GM12878 (cell line): ENCODE results near the gene NAA15. TPM values are rescaled to one million over a fixed set of nuclear protein-coding genes. Genes with fewer than 3 reads are reported as not detected.

Experiments
- ATAC-seq: fragments of 200-7000 bp; cut with Tn5 transposase; 3 replicates; pipeline ENCODE4 v1.9.1; 2020; ENCODE audit warnings: mild to moderate bottlenecking, moderate library complexity
- BruUV-seq: library from RNA; stranded (reverse); fragments of 400-500 nt; replicated peaks from 2 replicates; lab custom pipeline; 2021; lab: Mats Ljungman, UMichigan
- CTCF ChIA-PET: fragments of 300-600 bp; sonication (Branson Sonifier 250); formaldehyde crosslinking; extraction: SDS; loops from one replicate; lab custom pipeline; 2021; ENCODE audit warnings: inconsistent platforms; lab: Yijun Ruan, JAX
- POLR2A ChIA-PET: fragments of 350-600 bp; formaldehyde crosslinking; extraction: SDS; loops from one replicate; lab custom pipeline; 2021; ENCODE audit warnings: inconsistent platforms; lab: Charles Lee
- RAD21 ChIA-PET: fragments of 300-600 bp; sonication (Branson Sonifier 250); formaldehyde crosslinking; loops from one replicate; lab custom pipeline; 2023; ENCODE audit warnings: antibody characterized with exemption; ENCODE audit not compliant: unreplicated experiment; lab: Charles Lee
- SMC1A ChIA-PET: fragments of 300-600 bp; sonication (Branson Sonifier 250); formaldehyde crosslinking; loops from one replicate; lab custom pipeline; 2023; ENCODE audit not compliant: unreplicated experiment, uncharacterized antibody; lab: Charles Lee
- DNase-seq: peaks from one replicate; pipeline ENCODE4 v3.0.0-alpha.2; 2011; ENCODE audit warnings: low read depth, low spot score
- FAIRE-seq: peaks from 3 replicates; lab custom pipeline; 2011; peaks lifted over from hg19 to GRCh38; lab: Jason Lieb, UNC
- H2AFZ ChIP-seq: 2 replicates; pipeline ENCODE4 v1.6.0; 2011; ENCODE audit warnings: low read depth, low read length, control low read depth; ENCODE audit not compliant: control insufficient read depth
- H3K27ac ChIP-seq: 2 replicates; pipeline ENCODE4 v1.5.1; 2011; ENCODE audit warnings: control low read depth; ENCODE audit not compliant: control insufficient read depth, insufficient read depth
- H3K27me3 ChIP-seq, 2 experiments: replicated peaks in 1 of 2; 2 replicates each; pipeline versions ENCODE4 v1.6.0 to v1.6.1; 2011; ENCODE audit warnings: low read length in 1 of 2; ENCODE audit not compliant: control insufficient read depth in 2 of 2, insufficient read depth in 2 of 2
- H3K36me3 ChIP-seq, 2 experiments: 2 replicates each; pipeline ENCODE4 v1.5.1; 2011; ENCODE audit warnings: low read length in 1 of 2; ENCODE audit not compliant: control insufficient read depth in 2 of 2, insufficient read depth in 2 of 2
- H3K4me1 ChIP-seq: 2 replicates; pipeline ENCODE4 v1.6.1; 2011; ENCODE audit warnings: mild to moderate bottlenecking, low read length, moderate library complexity, mixed read lengths; ENCODE audit not compliant: control insufficient read depth, insufficient read depth
- H3K4me2 ChIP-seq: 2 replicates; pipeline ENCODE4 v1.6.0; 2011; ENCODE audit warnings: control low read depth; ENCODE audit not compliant: control insufficient read depth, insufficient read depth
- H3K4me3 ChIP-seq: fragments of 200-600 bp; sonication (generic); 2 replicates; pipeline ENCODE4 v1.5.1; 2016
- H3K79me2 ChIP-seq: 2 replicates; pipeline ENCODE4 v1.6.0; 2011; ENCODE audit warnings: low read length; ENCODE audit not compliant: control insufficient read depth, insufficient read depth
- H3K9ac ChIP-seq: 2 replicates; pipeline ENCODE4 v1.8.0; 2011; ENCODE audit warnings: low read length, control low read depth, mixed read lengths; ENCODE audit not compliant: control insufficient read depth, insufficient read depth
- H3K9me3 ChIP-seq: replicated peaks from 3 replicates; pipeline ENCODE4 v1.5.1; 2011; ENCODE audit warnings: mild to moderate bottlenecking, low read length; ENCODE audit not compliant: control insufficient read depth, insufficient read depth
- H4K20me1 ChIP-seq: 2 replicates; pipeline ENCODE4 v1.6.0; 2011; ENCODE audit not compliant: control insufficient read depth, insufficient read depth
- CBX3 ChIP-seq: fragments of 200-600 bp; sonication (generic); IDR thresholded peaks from 2 replicates; pipeline ENCODE4 v1.6.1; 2016; ENCODE audit warnings: low read depth, borderline replicate concordance
- MEF2B ChIP-seq: fragments of 450-650 bp; IDR thresholded peaks from 2 replicates; pipeline ENCODE4 v1.6.1; 2018; ENCODE audit warnings: mild to moderate bottlenecking, moderate library complexity; ENCODE audit not compliant: partially characterized antibody, poor library complexity, severe bottlenecking
- POLR2A ChIP-seq: IDR thresholded peaks from 2 replicates; pipeline ENCODE4 v1.6.1; 2011; ENCODE audit warnings: low read depth, mild to moderate bottlenecking, low read length
- RAD21 ChIP-seq: IDR thresholded peaks from 2 replicates; pipeline ENCODE4 v1.6.1; 2011; ENCODE audit warnings: mild to moderate bottlenecking, low read depth, low read length, moderate library complexity; ENCODE audit not compliant: insufficient read depth
- RFX5 ChIP-seq: IDR thresholded peaks from 2 replicates; pipeline ENCODE4 v1.6.1; 2011; ENCODE audit warnings: low read depth, low read length, improper control_type of control experiment
- TCF7 ChIP-seq: IDR thresholded peaks from 2 replicates; pipeline ENCODE4 v1.6.1; 2014; ENCODE audit warnings: antibody characterized with exemption, borderline replicate concordance
- ZBED1 ChIP-seq: IDR thresholded peaks from 2 replicates; pipeline ENCODE4 v1.6.1; 2016; ENCODE audit warnings: borderline replicate concordance
- ZNF274 ChIP-seq: IDR thresholded peaks from one replicate; pipeline ENCODE4 v1.8.0; 2011; ENCODE audit not compliant: insufficient read length, insufficient read depth
- WGBS: methylation state at CpG from one replicate; pipeline ENCODE4 v1.1.6; 2016; ENCODE audit warnings: low lambda C conversion rate; ENCODE audit not compliant: insufficient replicate concordance, insufficient coverage; ENCODE audit errors: missing lambda C conversion rate; 5-methylcytosine and 5-hydroxymethylcytosine counted together
- in situ Hi-C: fragments of 300-500 bp; cut with MboI; formaldehyde crosslinking; loops from 9 replicates; pipeline ENCODE4 v1.14.3; 2018; ENCODE audit warnings: mixed read lengths
- intact Hi-C: fragments of 100-400 bp; cut with micrococcal nuclease; formaldehyde crosslinking; loops from one replicate; pipeline ENCODE4 v1.14.2; 2022; ENCODE audit not compliant: unreplicated experiment
- polyA plus RNA-seq, 11 experiments: library from polyadenylated mRNA; depleted of rRNA in 4 of 11; unstranded in 6 of 11; stranded (reverse) in 5 of 11; fragments of >200 nt; fragmentation: Nextera tagmentation in 4 of 11; fragmentation: Illumina TruSeq in 1 of 11; extraction: Ambion mirVana in 4 of 11; extraction: Trizol in 1 of 11; gene quantifications; 1 replicate in 1 of 11; 2 replicates in 10 of 11; pipeline versions ENCODE4 v1.2.1 to v1.2.3, GENCODE V29; 2011 to 2016; ENCODE audit warnings: inconsistent platforms in 2 of 11, missing spikeins in 2 of 11, low read depth in 1 of 11
- total RNA-seq, 4 experiments: library from RNA; depleted of rRNA in 3 of 4; stranded (reverse); fragments of >200 nt in 3 of 4; fragmentation: Illumina TruSeq in 1 of 4; extraction: Trizol in 1 of 4; gene quantifications; 2 replicates each; pipeline versions ENCODE4 v1.2.1 to v1.2.3, GENCODE V29; 2013 to 2021
- TF ChIP-seq, protein P1 (sequence below): fragments of 450-650 bp; IDR thresholded peaks from 2 replicates; pipeline ENCODE4 v1.6.1; 2017; ENCODE audit warnings: antibody characterized with exemption, mild to moderate bottlenecking, moderate library complexity
- TF ChIP-seq, protein P2 (sequence below): fragments of 450-650 bp; conservative IDR thresholded peaks from 2 replicates; pipeline ENCODE4 v1.6.1; 2017; ENCODE audit warnings: mild to moderate bottlenecking, moderate library complexity
- TF ChIP-seq, protein P3 (sequence below): fragments of 450-650 bp; IDR thresholded peaks from 2 replicates; pipeline ENCODE4 v1.6.1; 2017; ENCODE audit warnings: mild to moderate bottlenecking, low read depth, inconsistent platforms; ENCODE audit not compliant: poor library complexity, severe bottlenecking
- TF ChIP-seq, protein P4 (sequence below): fragments of 450-650 bp; IDR thresholded peaks from 2 replicates; pipeline ENCODE4 v1.6.1; 2016; ENCODE audit warnings: mild to moderate bottlenecking, moderate library complexity, borderline replicate concordance

NAA15 gene
- total and polyA plus RNA-seq, 10 of the 15 experiments (the other 5 are each of a cell fraction or from before 2014, with no cell fraction given): 24.3 to 93.1 (median 51.9) TPM

DNA sequence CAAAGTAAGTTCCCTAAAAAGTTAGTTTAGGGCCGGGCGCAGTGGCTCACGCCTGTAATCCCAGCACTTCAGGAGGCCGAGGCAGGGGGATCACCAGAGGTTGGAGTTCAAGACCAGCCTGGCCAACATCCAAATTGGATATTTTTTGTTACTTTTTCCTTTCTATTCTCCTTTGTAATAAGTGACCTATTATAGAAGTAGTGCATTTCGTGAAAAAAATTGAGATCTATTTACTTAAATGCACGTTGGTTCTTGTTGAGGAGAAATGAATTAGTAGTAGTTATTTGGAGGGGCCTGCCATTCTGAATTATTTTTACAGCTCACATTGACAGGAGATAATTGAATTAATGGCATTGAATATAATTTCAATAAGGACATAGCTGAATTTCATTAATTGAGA is 23.3 kb downstream of the NAA15 start:
- SMC1A ChIA-PET: interaction anchor here (0.8 to 2.9 kb wide), 3 partner anchors 18 to 25 kb away, joined by 3 to 9 read pairs (median 3); partner anchors contain the start of genes NAA15 and NDUFC1
- BruUV-seq: no TSS peak
- intact Hi-C loops (no loop called here), in situ Hi-C loops (loop anchor here (25.0 kb wide), 1 partner anchor 1112 kb away; no protein-coding TSS in a partner anchor)
- FAIRE-seq (no peak), DNase-seq (no peak), ATAC-seq (no peak)
- Histone ChIP-seq H3K4me1 (peaks cover 8% of the 10 kb centered on the region), H3K27me3 (no peaks in the 10 kb centered on the region), H4K20me1 (no peaks in the 10 kb centered on the region), H3K79me2 (peaks cover 89% of the 10 kb centered on the region), H3K9me3 (peaks cover 1% of the 10 kb centered on the region; the same call in 2 of the 3 replicates), H3K4me2 (no peak overlapping the region), H3K9ac (no peak overlapping the region), H2AFZ (no peak overlapping the region), H3K27ac (no peak overlapping the region), H3K4me3 (no peak overlapping the region), H3K36me3 (peaks cover 2 to 3% of the 10 kb centered on the region in 2 experiments; a peak in 3 of 4 replicates)
- POLR2A ChIA-PET: no interaction called here
- WGBS: 85% methylated on average over 6 of the region's 6 CpGs
- RAD21 ChIA-PET: interaction anchor here (0.7 to 1.0 kb wide), 2 partner anchors 21 to 25 kb away, joined by 3 read pairs; no protein-coding TSS in a partner anchor
- CTCF ChIA-PET: interaction anchor here (2.0 kb wide), 1 partner anchor 29 kb away, joined by 8 read pairs; no protein-coding TSS in a partner anchor
- TF ChIP-seq, protein P1, sequence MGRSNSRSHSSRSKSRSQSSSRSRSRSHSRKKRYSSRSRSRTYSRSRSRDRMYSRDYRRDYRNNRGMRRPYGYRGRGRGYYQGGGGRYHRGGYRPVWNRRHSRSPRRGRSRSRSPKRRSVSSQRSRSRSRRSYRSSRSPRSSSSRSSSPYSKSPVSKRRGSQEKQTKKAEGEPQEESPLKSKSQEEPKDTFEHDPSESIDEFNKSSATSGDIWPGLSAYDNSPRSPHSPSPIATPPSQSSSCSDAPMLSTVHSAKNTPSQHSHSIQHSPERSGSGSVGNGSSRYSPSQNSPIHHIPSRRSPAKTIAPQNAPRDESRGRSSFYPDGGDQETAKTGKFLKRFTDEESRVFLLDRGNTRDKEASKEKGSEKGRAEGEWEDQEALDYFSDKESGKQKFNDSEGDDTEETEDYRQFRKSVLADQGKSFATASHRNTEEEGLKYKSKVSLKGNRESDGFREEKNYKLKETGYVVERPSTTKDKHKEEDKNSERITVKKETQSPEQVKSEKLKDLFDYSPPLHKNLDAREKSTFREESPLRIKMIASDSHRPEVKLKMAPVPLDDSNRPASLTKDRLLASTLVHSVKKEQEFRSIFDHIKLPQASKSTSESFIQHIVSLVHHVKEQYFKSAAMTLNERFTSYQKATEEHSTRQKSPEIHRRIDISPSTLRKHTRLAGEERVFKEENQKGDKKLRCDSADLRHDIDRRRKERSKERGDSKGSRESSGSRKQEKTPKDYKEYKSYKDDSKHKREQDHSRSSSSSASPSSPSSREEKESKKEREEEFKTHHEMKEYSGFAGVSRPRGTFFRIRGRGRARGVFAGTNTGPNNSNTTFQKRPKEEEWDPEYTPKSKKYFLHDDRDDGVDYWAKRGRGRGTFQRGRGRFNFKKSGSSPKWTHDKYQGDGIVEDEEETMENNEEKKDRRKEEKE: no peak
- no peak for TF ChIP-seq POLR2A
- TF ChIP-seq MEF2B: no peak
- no peak for TF ChIP-seq ZNF274
- TF ChIP-seq, protein P2, sequence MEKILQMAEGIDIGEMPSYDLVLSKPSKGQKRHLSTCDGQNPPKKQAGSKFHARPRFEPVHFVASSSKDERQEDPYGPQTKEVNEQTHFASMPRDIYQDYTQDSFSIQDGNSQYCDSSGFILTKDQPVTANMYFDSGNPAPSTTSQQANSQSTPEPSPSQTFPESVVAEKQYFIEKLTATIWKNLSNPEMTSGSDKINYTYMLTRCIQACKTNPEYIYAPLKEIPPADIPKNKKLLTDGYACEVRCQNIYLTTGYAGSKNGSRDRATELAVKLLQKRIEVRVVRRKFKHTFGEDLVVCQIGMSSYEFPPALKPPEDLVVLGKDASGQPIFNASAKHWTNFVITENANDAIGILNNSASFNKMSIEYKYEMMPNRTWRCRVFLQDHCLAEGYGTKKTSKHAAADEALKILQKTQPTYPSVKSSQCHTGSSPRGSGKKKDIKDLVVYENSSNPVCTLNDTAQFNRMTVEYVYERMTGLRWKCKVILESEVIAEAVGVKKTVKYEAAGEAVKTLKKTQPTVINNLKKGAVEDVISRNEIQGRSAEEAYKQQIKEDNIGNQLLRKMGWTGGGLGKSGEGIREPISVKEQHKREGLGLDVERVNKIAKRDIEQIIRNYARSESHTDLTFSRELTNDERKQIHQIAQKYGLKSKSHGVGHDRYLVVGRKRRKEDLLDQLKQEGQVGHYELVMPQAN: no peak
- TF ChIP-seq, protein P3, sequence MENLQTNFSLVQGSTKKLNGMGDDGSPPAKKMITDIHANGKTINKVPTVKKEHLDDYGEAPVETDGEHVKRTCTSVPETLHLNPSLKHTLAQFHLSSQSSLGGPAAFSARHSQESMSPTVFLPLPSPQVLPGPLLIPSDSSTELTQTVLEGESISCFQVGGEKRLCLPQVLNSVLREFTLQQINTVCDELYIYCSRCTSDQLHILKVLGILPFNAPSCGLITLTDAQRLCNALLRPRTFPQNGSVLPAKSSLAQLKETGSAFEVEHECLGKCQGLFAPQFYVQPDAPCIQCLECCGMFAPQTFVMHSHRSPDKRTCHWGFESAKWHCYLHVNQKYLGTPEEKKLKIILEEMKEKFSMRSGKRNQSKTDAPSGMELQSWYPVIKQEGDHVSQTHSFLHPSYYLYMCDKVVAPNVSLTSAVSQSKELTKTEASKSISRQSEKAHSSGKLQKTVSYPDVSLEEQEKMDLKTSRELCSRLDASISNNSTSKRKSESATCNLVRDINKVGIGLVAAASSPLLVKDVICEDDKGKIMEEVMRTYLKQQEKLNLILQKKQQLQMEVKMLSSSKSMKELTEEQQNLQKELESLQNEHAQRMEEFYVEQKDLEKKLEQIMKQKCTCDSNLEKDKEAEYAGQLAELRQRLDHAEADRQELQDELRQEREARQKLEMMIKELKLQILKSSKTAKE: no peak
- TF ChIP-seq CBX3: no peak
- no peak for TF ChIP-seq ZBED1
- TF ChIP-seq, protein P4, sequence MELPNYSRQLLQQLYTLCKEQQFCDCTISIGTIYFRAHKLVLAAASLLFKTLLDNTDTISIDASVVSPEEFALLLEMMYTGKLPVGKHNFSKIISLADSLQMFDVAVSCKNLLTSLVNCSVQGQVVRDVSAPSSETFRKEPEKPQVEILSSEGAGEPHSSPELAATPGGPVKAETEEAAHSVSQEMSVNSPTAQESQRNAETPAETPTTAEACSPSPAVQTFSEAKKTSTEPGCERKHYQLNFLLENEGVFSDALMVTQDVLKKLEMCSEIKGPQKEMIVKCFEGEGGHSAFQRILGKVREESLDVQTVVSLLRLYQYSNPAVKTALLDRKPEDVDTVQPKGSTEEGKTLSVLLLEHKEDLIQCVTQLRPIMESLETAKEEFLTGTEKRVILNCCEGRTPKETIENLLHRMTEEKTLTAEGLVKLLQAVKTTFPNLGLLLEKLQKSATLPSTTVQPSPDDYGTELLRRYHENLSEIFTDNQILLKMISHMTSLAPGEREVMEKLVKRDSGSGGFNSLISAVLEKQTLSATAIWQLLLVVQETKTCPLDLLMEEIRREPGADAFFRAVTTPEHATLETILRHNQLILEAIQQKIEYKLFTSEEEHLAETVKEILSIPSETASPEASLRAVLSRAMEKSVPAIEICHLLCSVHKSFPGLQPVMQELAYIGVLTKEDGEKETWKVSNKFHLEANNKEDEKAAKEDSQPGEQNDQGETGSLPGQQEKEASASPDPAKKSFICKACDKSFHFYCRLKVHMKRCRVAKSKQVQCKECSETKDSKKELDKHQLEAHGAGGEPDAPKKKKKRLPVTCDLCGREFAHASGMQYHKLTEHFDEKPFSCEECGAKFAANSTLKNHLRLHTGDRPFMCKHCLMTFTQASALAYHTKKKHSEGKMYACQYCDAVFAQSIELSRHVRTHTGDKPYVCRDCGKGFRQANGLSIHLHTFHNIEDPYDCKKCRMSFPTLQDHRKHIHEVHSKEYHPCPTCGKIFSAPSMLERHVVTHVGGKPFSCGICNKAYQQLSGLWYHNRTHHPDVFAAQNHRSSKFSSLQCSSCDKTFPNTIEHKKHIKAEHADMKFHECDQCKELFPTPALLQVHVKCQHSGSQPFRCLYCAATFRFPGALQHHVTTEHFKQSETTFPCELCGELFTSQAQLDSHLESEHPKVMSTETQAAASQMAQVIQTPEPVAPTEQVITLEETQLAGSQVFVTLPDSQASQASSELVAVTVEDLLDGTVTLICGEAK: no peak
- TF ChIP-seq RAD21: no peak
- no peak for TF ChIP-seq TCF7
- TF ChIP-seq RFX5: no peak
